ENCODE data around the gene MAN1C1. TPM values are rescaled to one million over a fixed set of nuclear protein-coding genes. Genes with fewer than 3 reads are reported as not detected.

MAN1C1 gene
- total RNA-seq (2022; extraction: Qiagen RNA extraction; ENCODE audit: low read depth), result 0.09 to 0.63 TPM (median 0.34 TPM) in 5 replicates

DNA sequence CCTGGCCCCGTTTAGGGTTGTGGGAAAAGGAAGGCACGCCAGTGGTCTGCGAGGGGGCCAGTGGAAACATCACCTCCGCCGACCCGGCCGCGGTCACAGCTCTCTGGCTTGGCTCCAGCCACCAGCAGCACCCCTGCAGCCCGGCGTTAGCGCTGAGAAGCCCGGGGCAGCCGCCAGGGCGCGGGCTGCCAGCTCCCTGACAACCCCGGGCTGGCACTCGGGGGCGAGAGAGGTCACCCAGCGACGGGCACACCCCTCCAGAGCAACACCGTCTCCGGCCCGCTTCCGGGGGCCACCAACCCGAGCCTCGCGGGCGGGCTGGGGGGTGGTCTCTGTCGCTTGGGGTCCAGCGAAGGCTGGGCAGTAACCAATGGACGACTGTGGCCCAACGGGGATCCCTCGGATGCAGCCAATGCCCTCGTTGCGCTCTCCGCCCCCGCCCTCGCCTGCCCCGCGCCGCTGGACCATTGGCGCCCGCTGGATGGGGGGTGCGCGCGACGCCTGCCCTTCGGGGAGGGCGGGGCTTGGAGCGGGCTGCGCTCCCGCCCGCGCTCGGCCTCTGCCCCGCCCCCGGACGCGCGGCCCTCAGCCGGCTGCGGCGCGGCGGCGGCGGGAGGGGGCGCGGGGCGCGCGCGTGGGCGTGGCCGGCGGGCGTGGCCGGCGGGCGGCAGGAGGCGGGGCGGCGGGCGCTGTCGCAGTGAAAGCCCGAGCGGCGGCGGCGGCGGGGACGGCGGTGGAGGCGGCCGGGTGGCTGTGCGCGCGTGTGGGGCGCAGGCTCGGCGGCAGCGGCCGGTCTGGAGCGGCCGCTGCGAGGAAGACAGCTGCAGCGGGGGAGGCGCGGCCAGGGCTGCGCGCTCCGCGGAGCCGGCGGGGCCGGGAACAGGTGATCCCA lies at the start of gene MAN1C1:
Gene MAN1C1, plus strand, starts transcription at position 697 of the 892 bp plus-strand sequence. CDS start 1,007 bp downstream, outside the sequence.

DNA sequence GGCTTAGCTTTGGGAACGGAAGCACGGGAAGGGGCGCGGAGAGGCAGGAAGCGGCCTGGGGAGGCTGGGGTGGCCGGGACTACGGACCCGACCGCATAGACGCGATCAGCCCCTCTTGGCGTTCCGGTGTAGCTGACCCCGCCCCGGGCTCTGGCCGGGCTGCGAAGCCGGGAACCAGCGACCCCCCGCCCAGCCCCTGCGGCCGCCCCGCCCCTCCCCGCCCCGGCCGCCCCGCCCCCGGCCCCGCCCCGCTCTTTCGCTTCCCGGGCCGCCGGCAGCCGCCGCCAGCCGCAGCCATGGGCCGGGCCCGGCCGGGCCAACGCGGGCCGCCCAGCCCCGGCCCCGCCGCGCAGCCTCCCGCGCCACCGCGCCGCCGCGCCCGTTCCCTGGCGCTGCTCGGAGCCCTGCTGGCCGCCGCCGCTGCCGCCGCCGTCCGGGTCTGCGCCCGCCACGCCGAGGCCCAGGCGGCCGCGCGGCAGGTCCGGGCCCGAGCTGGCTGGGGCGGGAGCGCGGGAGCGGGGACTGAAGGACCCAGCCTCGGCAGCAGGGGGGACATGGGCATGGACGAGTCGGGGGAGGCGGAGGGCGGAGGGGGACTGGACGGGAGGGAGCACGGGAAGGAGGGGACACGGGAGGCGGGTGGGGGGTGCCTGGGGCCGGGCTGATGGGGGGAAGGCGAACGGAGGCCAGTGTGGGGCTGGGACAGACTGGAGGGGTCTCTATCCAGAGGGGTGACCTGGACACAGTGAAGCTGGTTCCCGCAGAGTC lies 183.5 kb downstream of the MAN1C1 start, which contains the start of gene SELENON:
Gene SELENON, plus strand, starts transcription at position 259 of the 768 bp plus-strand sequence. Its CDS starts 38 bp downstream, at position 297.

DNA sequence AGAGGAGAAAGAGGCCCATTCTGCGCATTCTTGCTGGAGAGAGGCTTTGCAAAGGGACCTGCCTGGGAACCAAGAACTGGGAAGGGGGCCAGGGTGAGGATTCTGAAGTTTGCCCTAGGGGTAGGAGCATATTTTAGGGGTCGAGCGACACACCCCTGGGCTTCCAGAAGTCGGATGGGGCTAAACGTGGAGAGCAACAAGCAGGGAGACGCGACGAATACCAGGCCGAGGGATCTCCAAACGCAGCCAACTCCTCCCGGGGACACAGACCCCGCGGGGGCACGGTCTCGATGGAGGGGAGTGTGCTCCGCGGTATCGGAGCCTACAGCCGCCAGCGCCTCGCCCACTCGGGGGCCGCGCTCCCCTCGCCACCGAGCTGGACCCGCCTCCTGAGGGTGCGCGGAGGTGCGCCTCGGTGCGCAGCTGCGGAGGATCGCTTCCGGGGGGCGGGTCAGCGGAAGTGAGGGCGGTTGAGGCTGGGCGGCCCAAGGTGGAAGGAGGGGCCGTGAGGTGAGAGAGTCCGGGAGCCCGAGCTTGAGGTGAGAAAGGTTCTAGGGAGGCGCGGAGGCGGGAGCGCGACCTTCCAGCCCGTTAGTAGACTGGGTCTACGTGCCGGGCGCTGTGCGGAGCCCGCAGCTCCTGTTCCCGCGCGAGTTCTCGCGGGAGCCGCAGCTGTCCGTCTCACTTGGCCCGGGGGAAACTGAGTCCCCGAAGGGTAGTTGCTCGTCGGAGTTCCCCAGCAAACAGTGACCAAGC lies 203.1 kb downstream of the MAN1C1 start, which contains the start of gene MTFR1L:
Gene MTFR1L, plus strand, starts transcription at position 464 of the 756 bp plus-strand sequence. CDS start 3,151 bp downstream, outside the sequence.

Other genes with a start within 250 kb of the MAN1C1 start
- 0.75 TPM in 1 of 5 replicates, not detected in the others for gene RHCE, start 196.0 kb upstream of the MAN1C1 start, total RNA-seq (2022; extraction: Qiagen RNA extraction; ENCODE audit: low read depth)
- 8.4 to 12.9 TPM (median 9.5 TPM) in 5 replicates for gene MACO1, start 185.9 kb upstream of the MAN1C1 start, total RNA-seq (2022; extraction: Qiagen RNA extraction; ENCODE audit: low read depth)
- 6.2 to 11.0 TPM (median 10.4 TPM) in 5 replicates for gene LDLRAP1, start 73.2 kb upstream of the MAN1C1 start, total RNA-seq (2022; extraction: Qiagen RNA extraction; ENCODE audit: low read depth)
- gene SELENON, start 183.4 kb downstream of the MAN1C1 start, total RNA-seq (2022; extraction: Qiagen RNA extraction; ENCODE audit: low read depth), result 50.6 to 71.3 TPM (median 61.3 TPM) in 5 replicates
- gene MTFR1L, start 203.2 kb downstream of the MAN1C1 start, total RNA-seq (2022; extraction: Qiagen RNA extraction; ENCODE audit: low read depth), result 23.0 to 26.4 TPM (median 25.5 TPM) in 5 replicates
- gene AUNIP, start 242.7 kb downstream of the MAN1C1 start, total RNA-seq (2022; extraction: Qiagen RNA extraction; ENCODE audit: low read depth), result 7.1 to 10.4 TPM (median 8.3 TPM) in 5 replicates